GM12878 (cell line): ENCODE measurements around the gene TYW1B.
"Not testable (repeated sequence)": the region's sequence is repeated elsewhere in the genome, so short reads cannot be mapped to it uniquely, and the experiment has no call there.

Source experiments
- CREB1 ChIP-seq: IDR thresholded peaks from 2 replicates; pipeline ENCODE4 v1.6.1; 2012; ENCODE audit warnings: low read depth, mild to moderate bottlenecking, inconsistent platforms
- CTCF ChIP-seq, 3 experiments: IDR thresholded peaks in 2 of 3; conservative IDR thresholded peaks in 1 of 3; 2 replicates each; pipeline ENCODE4 v1.5.1; 2011; ENCODE audit warnings: low read depth in 3 of 3, low read length in 3 of 3, mild to moderate bottlenecking in 3 of 3, control low read depth in 2 of 3, moderate library complexity in 2 of 3, inconsistent platforms in 1 of 3, mixed read lengths in 1 of 3; ENCODE audit not compliant: control insufficient read depth in 2 of 3, insufficient read depth in 1 of 3; ENCODE audit errors: extremely low read depth in 1 of 3
- HCFC1 ChIP-seq: fragments of 150-350 bp; IDR thresholded peaks from 2 replicates; pipeline ENCODE4 v1.6.1; 2014; ENCODE audit warnings: low read length
- POLR2A ChIP-seq: IDR thresholded peaks from 2 replicates; pipeline ENCODE4 v1.6.1; 2011; ENCODE audit warnings: low read depth, mild to moderate bottlenecking, low read length
- RAD21 ChIP-seq: IDR thresholded peaks from 2 replicates; pipeline ENCODE4 v1.6.1; 2011; ENCODE audit warnings: mild to moderate bottlenecking, low read depth, low read length, moderate library complexity; ENCODE audit not compliant: insufficient read depth

- TF ChIP-seq RAD21; CREB1; CTCF (IDR thresholded peaks at IDR 0.05 in 2 of 3, conservative IDR thresholded peaks at IDR 0.05 in 1 of 3; ENCODE audit: control insufficient read depth in 2 of 3, extremely low read depth in 1 of 3, insufficient read depth in 1 of 3, low read depth in 3 of 3, low read length in 3 of 3); POLR2A; HCFC1: not testable (repeated sequence)
These were observed 277.5 kb downstream of the TYW1B start for GRCh38 chr7:72550454-72550853.
